ENCODE data around the gene HAPLN1. TPM values are rescaled to one million over a fixed set of nuclear protein-coding genes. Genes with fewer than 3 reads are reported as not detected.

Gene HAPLN1
- 0.30 and 0.39 TPM in 2 replicates for polyA plus RNA-seq (2012; rRNA removed)
- polyA plus RNA-seq (2012; cell fraction: cytosol; rRNA removed) = 0.55 TPM in 2 replicates
- polyA plus RNA-seq (2012; cell fraction: nucleus; rRNA removed) = 0.18 and 0.27 TPM in 2 replicates

- no peaks in the 10 kb centered on the region for H3K79me2 ChIP-seq (ENCODE audit: insufficient read depth)
- no peaks in the 10 kb centered on the region for H4K20me1 ChIP-seq (ENCODE audit: insufficient read depth)
- DNase-seq = no peak
- H3K9me3 ChIP-seq = no peaks in the 10 kb centered on the region
- no peaks in the 10 kb centered on the region for H3F3A ChIP-seq (replicated peaks; ENCODE audit: insufficient read depth)
- no peak for TF ChIP-seq ELF1 (IDR thresholded peaks at IDR 0.05)
- TF ChIP-seq GATA2 (CRISPR knock-in tag; IDR thresholded peaks at IDR 0.05) = no peak
- CTCF ChIA-PET = interaction anchor here (0.8 to 3.4 kb wide), 8 partner anchors 9 to 716 kb away, joined by 3 to 21 read pairs (median 3); no protein-coding TSS in a partner anchor
- H3K27me3 ChIP-seq (ENCODE audit: insufficient read depth) = no peaks in the 10 kb centered on the region
- H3K9me2 ChIP-seq = no peaks in the 10 kb centered on the region
- WGBS (ENCODE audit: low lambda C conversion rate) = 86% methylated on average over 16 of the region's 16 CpGs
- POLR2A ChIA-PET = interaction anchor here (1.1 kb wide), 1 partner anchor 197 kb away, joined by 3 read pairs; no protein-coding TSS in a partner anchor
- H3K4me1 ChIP-seq (ENCODE audit: control insufficient read depth in 1 of 2, insufficient read depth in 2 of 2, low read depth in 1 of 2, low read length in 1 of 2) = peaks cover 9 to 15% of the 10 kb centered on the region in 2 experiments; a peak in 3 of 4 replicates
- peak within 1 kb of the TSS; percentile 90 for H2AFZ ChIP-seq (ENCODE audit: low read depth)
- H3K9ac ChIP-seq = 0 out of 2 replicates have a peak within 1 kb of the TSS, but pooled peaks have one; percentile 58
- H3K4me2 ChIP-seq = peak within 1 kb of the TSS; percentile 83
- H3K36me3 ChIP-seq (replicated peaks in 1 of 2; ENCODE audit: control insufficient read depth in 1 of 2, insufficient read depth in 2 of 2, low read length in 1 of 2) = no peaks in the 10 kb centered on the region
- H3K4me3 ChIP-seq (ENCODE audit: low read depth in 2 of 2, low read length in 1 of 2) = peak within 1 kb of the TSS; percentile 62 to 65
- peak within 1 kb of the TSS; percentile 47 to 76; a peak in 2 of 4 replicates for H3K27ac ChIP-seq (ENCODE audit: low read depth in 2 of 2, low read length in 1 of 2)
These were observed at the start of gene HAPLN1 for GRCh38 chr5:83720836-83721537. Gene HAPLN1 (minus strand): TSS chr5:83720855. CDS start chr5:83673523, 47,332 bp downstream.

GRCh38 chr5:83767409-83767992 is 46.8 kb upstream of the HAPLN1 start:
- Histone ChIP-seq H3F3A (replicated peaks; ENCODE audit: insufficient read depth) (no peaks in the 10 kb centered on the region), H3K27ac (ENCODE audit: low read depth in 2 of 2, low read length in 1 of 2) (no peak overlapping the region), H3K4me2 (no peak overlapping the region), H4K20me1 (ENCODE audit: insufficient read depth) (no peaks in the 10 kb centered on the region), H3K4me1 (ENCODE audit: control insufficient read depth in 1 of 2, insufficient read depth in 2 of 2, low read depth in 1 of 2, low read length in 1 of 2) (no peaks in the 10 kb centered on the region), H3K4me3 (ENCODE audit: low read depth in 2 of 2, low read length in 1 of 2) (no peak overlapping the region), H3K9me2 (no peaks in the 10 kb centered on the region), H3K79me2 (ENCODE audit: insufficient read depth) (no peaks in the 10 kb centered on the region), H2AFZ (ENCODE audit: low read depth) (no peak overlapping the region), H3K9ac (no peak overlapping the region), H3K36me3 (replicated peaks in 1 of 2; ENCODE audit: control insufficient read depth in 1 of 2, insufficient read depth in 2 of 2, low read length in 1 of 2) (no peaks in the 10 kb centered on the region), H3K27me3 (ENCODE audit: insufficient read depth) (no peaks in the 10 kb centered on the region), H3K9me3 (peaks cover 17% of the 10 kb centered on the region; the same call in 1 of the 2 replicates)
- ChIA-PET CTCF (interaction anchor here (0.6 kb wide), 1 partner anchor 346 kb away, joined by 3 read pairs; no protein-coding TSS in a partner anchor), POLR2A (no interaction called here)
- TF ChIP-seq PBX3 (IDR thresholded peaks at IDR 0.05) (no peak), USF2 (IDR thresholded peaks at IDR 0.05; ENCODE audit: borderline replicate concordance, low read depth, low read length) (no peak), EZH2phosphoT487 (IDR thresholded peaks at IDR 0.05; ENCODE audit: borderline replicate concordance, low read depth) (no peak), EP300 (IDR thresholded peaks at IDR 0.05; ENCODE audit: borderline replicate concordance in 1 of 2, low read depth in 1 of 2, low read length in 1 of 2) (no peak), RCOR1 (IDR thresholded peaks at IDR 0.05; ENCODE audit: low read length) (no peak), JUND (IDR thresholded peaks at IDR 0.05) (no peak), POLR2AphosphoS5 (IDR thresholded peaks at IDR 0.05; ENCODE audit: low read depth, low read length) (no peak), RAD21 (IDR thresholded peaks at IDR 0.05; ENCODE audit: low read length) (no peak), GABPA (IDR thresholded peaks at IDR 0.05; ENCODE audit: low read depth) (no peak), MEF2A (IDR thresholded peaks at IDR 0.05; ENCODE audit: borderline replicate concordance, low read depth) (no peak), RXRA (IDR thresholded peaks at IDR 0.05; ENCODE audit: borderline replicate concordance, low read depth) (no peak), MAX (IDR thresholded peaks at IDR 0.05; ENCODE audit: low read depth) (no peak), NFIC (IDR thresholded peaks at IDR 0.05; ENCODE audit: borderline replicate concordance) (no peak)
- TF ChIP-seq, protein P1, sequence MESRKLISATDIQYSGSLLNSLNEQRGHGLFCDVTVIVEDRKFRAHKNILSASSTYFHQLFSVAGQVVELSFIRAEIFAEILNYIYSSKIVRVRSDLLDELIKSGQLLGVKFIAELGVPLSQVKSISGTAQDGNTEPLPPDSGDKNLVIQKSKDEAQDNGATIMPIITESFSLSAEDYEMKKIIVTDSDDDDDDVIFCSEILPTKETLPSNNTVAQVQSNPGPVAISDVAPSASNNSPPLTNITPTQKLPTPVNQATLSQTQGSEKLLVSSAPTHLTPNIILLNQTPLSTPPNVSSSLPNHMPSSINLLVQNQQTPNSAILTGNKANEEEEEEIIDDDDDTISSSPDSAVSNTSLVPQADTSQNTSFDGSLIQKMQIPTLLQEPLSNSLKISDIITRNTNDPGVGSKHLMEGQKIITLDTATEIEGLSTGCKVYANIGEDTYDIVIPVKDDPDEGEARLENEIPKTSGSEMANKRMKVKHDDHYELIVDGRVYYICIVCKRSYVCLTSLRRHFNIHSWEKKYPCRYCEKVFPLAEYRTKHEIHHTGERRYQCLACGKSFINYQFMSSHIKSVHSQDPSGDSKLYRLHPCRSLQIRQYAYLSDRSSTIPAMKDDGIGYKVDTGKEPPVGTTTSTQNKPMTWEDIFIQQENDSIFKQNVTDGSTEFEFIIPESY (IDR thresholded peaks at IDR 0.05; ENCODE audit: borderline replicate concordance, low read depth) = no peak
- no peak for DNase-seq
- WGBS (ENCODE audit: low lambda C conversion rate) = 21% methylated on average over 3 of the region's 3 CpGs

All from SK-N-SH (cell line).